ENCODE measurements around the gene COL1A2. TPM values are rescaled to one million over a fixed set of nuclear protein-coding genes. Genes with fewer than 3 reads are reported as not detected.
A peak's percentile ranks its signal among the peaks of the same experiment; 100 is the strongest.

Gene COL1A2
- total RNA-seq, 1 donor from 2014 or later, result 6,748 TPM

- TF ChIP-seq CTCF (IDR thresholded peaks at IDR 0.05; ENCODE audit: insufficient read depth, low read depth, low read length) (no peak), EZH2 (IDR thresholded peaks at IDR 0.05; ENCODE audit: insufficient read depth, low read length) (no peak)
- no peaks in the 10 kb centered on the region for H3K4me1 ChIP-seq (ENCODE audit: insufficient read depth, low read length)
- Mint-ChIP-seq H3K36me3 (ENCODE audit: low read depth, unreplicated experiment) (peaks cover 8% of the 10 kb centered on the region), H3K27ac (ENCODE audit: unreplicated experiment) (peak overlapping the region; percentile 31), H3K27me3 (ENCODE audit: low read depth, unreplicated experiment) (no peaks in the 10 kb centered on the region), H3K9me3 (ENCODE audit: unreplicated experiment) (no peaks in the 10 kb centered on the region), H3K4me3 (ENCODE audit: unreplicated experiment) (no peak overlapping the region), H3K4me1 (ENCODE audit: low read depth, unreplicated experiment) (peaks cover 2% of the 10 kb centered on the region)
- no peak overlapping the region for H3K9ac ChIP-seq (ENCODE audit: low read length)
- H3K36me3 ChIP-seq (ENCODE audit: insufficient read depth, low read length), result peaks cover 42% of the 10 kb centered on the region
- no peaks in the 10 kb centered on the region for H3K9me3 ChIP-seq (ENCODE audit: insufficient read depth, low read depth, low read length)
- H4K20me1 ChIP-seq (ENCODE audit: insufficient read depth, low read length), result peaks cover 40% of the 10 kb centered on the region
- no peak overlapping the region for H3K4me3 ChIP-seq (ENCODE audit: insufficient read depth, low read depth, low read length)
- DNase-seq (ENCODE audit: low read depth) (peak; percentile 70), FAIRE-seq (peak; percentile 75)
- H2AFZ ChIP-seq (ENCODE audit: low read depth, low read length), result no peak overlapping the region
- H3K4me2 ChIP-seq (ENCODE audit: low read length), result no peak overlapping the region
- H3K27ac ChIP-seq (ENCODE audit: low read depth, low read length), result no peak overlapping the region
- no peaks in the 10 kb centered on the region for H3K79me2 ChIP-seq (ENCODE audit: insufficient read depth, low read length)
- no peaks in the 10 kb centered on the region for H3K27me3 ChIP-seq (ENCODE audit: insufficient read depth, low read length)
Observed at GRCh38 chr7:94431619-94432280, 37.1 kb downstream of the COL1A2 start.

- TF ChIP-seq EZH2 (IDR thresholded peaks at IDR 0.05; ENCODE audit: insufficient read depth, low read length), result no peak
- no peak for TF ChIP-seq CTCF (IDR thresholded peaks at IDR 0.05; ENCODE audit: insufficient read depth, low read depth, low read length)
- H3K4me3 Mint-ChIP-seq (ENCODE audit: unreplicated experiment), result no peak overlapping the region
- H3K27me3 Mint-ChIP-seq (ENCODE audit: low read depth, unreplicated experiment), result no peaks in the 10 kb centered on the region
- H3K27ac Mint-ChIP-seq (ENCODE audit: unreplicated experiment), result no peak overlapping the region
- peaks cover 7% of the 10 kb centered on the region for H3K36me3 Mint-ChIP-seq (ENCODE audit: low read depth, unreplicated experiment)
- FAIRE-seq (no peak), DNase-seq (ENCODE audit: low read depth) (no peak)
- Histone ChIP-seq H3K79me2 (ENCODE audit: insufficient read depth, low read length) (no peaks in the 10 kb centered on the region), H4K20me1 (ENCODE audit: insufficient read depth, low read length) (peaks cover 34% of the 10 kb centered on the region), H3K4me3 (ENCODE audit: insufficient read depth, low read depth, low read length) (no peak overlapping the region), H3K27ac (ENCODE audit: low read depth, low read length) (no peak overlapping the region), H3K27me3 (ENCODE audit: insufficient read depth, low read length) (no peaks in the 10 kb centered on the region), H3K9ac (ENCODE audit: low read length) (no peak overlapping the region), H2AFZ (ENCODE audit: low read depth, low read length) (no peak overlapping the region), H3K4me1 (ENCODE audit: insufficient read depth, low read length) (no peaks in the 10 kb centered on the region), H3K4me2 (ENCODE audit: low read length) (no peak overlapping the region), H3K36me3 (ENCODE audit: insufficient read depth, low read length) (peaks cover 37% of the 10 kb centered on the region), H3K9me3 (ENCODE audit: insufficient read depth, low read depth, low read length) (no peaks in the 10 kb centered on the region)
- H3K9me3 Mint-ChIP-seq (ENCODE audit: unreplicated experiment), result no peaks in the 10 kb centered on the region
- H3K4me1 Mint-ChIP-seq (ENCODE audit: low read depth, unreplicated experiment), result peaks cover 2% of the 10 kb centered on the region
Observed at GRCh38 chr7:94432281-94432670, 37.6 kb downstream of the COL1A2 start.

- no peak overlapping the region for H2AFZ ChIP-seq (ENCODE audit: low read depth, low read length)
- TF ChIP-seq EZH2 (IDR thresholded peaks at IDR 0.05; ENCODE audit: insufficient read depth, low read length) (no peak), CTCF (IDR thresholded peaks at IDR 0.05; ENCODE audit: insufficient read depth, low read depth, low read length) (no peak)
- no peak overlapping the region for H3K4me3 ChIP-seq (ENCODE audit: insufficient read depth, low read depth, low read length)
- peaks cover 31% of the 10 kb centered on the region for H3K36me3 ChIP-seq (ENCODE audit: insufficient read depth, low read length)
- DNase-seq (ENCODE audit: low read depth) (no peak), FAIRE-seq (no peak)
- Mint-ChIP-seq H3K36me3 (ENCODE audit: low read depth, unreplicated experiment) (peaks cover 4% of the 10 kb centered on the region), H3K27ac (ENCODE audit: unreplicated experiment) (peak overlapping the region; percentile 70), H3K9me3 (ENCODE audit: unreplicated experiment) (no peaks in the 10 kb centered on the region), H3K4me3 (ENCODE audit: unreplicated experiment) (no peak overlapping the region), H3K27me3 (ENCODE audit: low read depth, unreplicated experiment) (no peaks in the 10 kb centered on the region), H3K4me1 (ENCODE audit: low read depth, unreplicated experiment) (peaks cover under 1% of the 10 kb centered on the region)
- H3K27ac ChIP-seq (ENCODE audit: low read depth, low read length), result no peak overlapping the region
- no peaks in the 10 kb centered on the region for H3K27me3 ChIP-seq (ENCODE audit: insufficient read depth, low read length)
- no peak overlapping the region for H3K9ac ChIP-seq (ENCODE audit: low read length)
- H3K4me1 ChIP-seq (ENCODE audit: insufficient read depth, low read length), result no peaks in the 10 kb centered on the region
- H3K4me2 ChIP-seq (ENCODE audit: low read length), result no peak overlapping the region
- peaks cover 29% of the 10 kb centered on the region for H4K20me1 ChIP-seq (ENCODE audit: insufficient read depth, low read length)
- no peaks in the 10 kb centered on the region for H3K9me3 ChIP-seq (ENCODE audit: insufficient read depth, low read depth, low read length)
- no peaks in the 10 kb centered on the region for H3K79me2 ChIP-seq (ENCODE audit: insufficient read depth, low read length)
Observed at GRCh38 chr7:94432817-94433216, 38.1 kb downstream of the COL1A2 start.
